HFF-Myc (cell line): ENCODE data around the gene GPR25.

ENCODE experiments used
- DNase-seq: peaks from one replicate; pipeline ENCODE4 v3.0.0-alpha.2; 2011; ENCODE audit warnings: low read depth; ENCODE audit errors: extremely low read depth
- H3K4me3 ChIP-seq: replicated peaks from 2 replicates; pipeline ENCODE4 v1.5.1; 2011; ENCODE audit warnings: low read depth, mild to moderate bottlenecking, control low read depth, low read length
- CTCF ChIP-seq: IDR thresholded peaks from 2 replicates; pipeline ENCODE4 v1.5.1; 2012; ENCODE audit warnings: mild to moderate bottlenecking, low read depth, low read length, control low read depth; ENCODE audit errors: missing control alignments

GPR25 gene

GRCh38 chr1:200861937-200862647 lies 10.7 kb upstream of the GPR25 start:
- DNase-seq = no peak
- TF ChIP-seq CTCF = no peak
- no peak overlapping the region for H3K4me3 ChIP-seq

- H3K4me3 ChIP-seq = no peak overlapping the region
- TF ChIP-seq CTCF = no peak
- peak; percentile 16 for DNase-seq
Measured at GRCh38 chr1:200862713-200863415, 9.9 kb upstream of the GPR25 start.

- H3K4me3 ChIP-seq = no peak overlapping the region
- DNase-seq = no peak
- TF ChIP-seq CTCF = no peak
Measured at GRCh38 chr1:200866116-200866515, 6.7 kb upstream of the GPR25 start.

GRCh38 chr1:200866521-200866920 lies 6.3 kb upstream of the GPR25 start:
- no peak for DNase-seq
- no peak for TF ChIP-seq CTCF
- no peak overlapping the region for H3K4me3 ChIP-seq

GRCh38 chr1:200867018-200867811 lies 5.6 kb upstream of the GPR25 start:
- DNase-seq = no peak
- no peak for TF ChIP-seq CTCF
- H3K4me3 ChIP-seq = no peak overlapping the region

- DNase-seq = no peak
- no peak for TF ChIP-seq CTCF
- no peak overlapping the region for H3K4me3 ChIP-seq
Measured at GRCh38 chr1:200869376-200869752, 3.4 kb upstream of the GPR25 start.
